Panc1 (cell line): ENCODE data around the gene DIPK1B.

Experiments
- POLR2AphosphoS5 ChIP-seq: IDR thresholded peaks from 2 replicates; pipeline ENCODE4 v1.6.1; 2012; ENCODE audit warnings: mild to moderate bottlenecking, low read depth, low read length, moderate library complexity
- SIN3A ChIP-seq: IDR thresholded peaks from 2 replicates; pipeline ENCODE4 v1.6.1; 2012; ENCODE audit warnings: low read depth, mild to moderate bottlenecking, low read length, moderate library complexity, borderline replicate concordance; ENCODE audit not compliant: insufficient read depth
- TF ChIP-seq, protein P1 (sequence below): fragments of 450-650 bp; IDR thresholded peaks from 2 replicates; pipeline ENCODE4 v1.5.1; 2017; ENCODE audit warnings: mild to moderate bottlenecking

DNA sequence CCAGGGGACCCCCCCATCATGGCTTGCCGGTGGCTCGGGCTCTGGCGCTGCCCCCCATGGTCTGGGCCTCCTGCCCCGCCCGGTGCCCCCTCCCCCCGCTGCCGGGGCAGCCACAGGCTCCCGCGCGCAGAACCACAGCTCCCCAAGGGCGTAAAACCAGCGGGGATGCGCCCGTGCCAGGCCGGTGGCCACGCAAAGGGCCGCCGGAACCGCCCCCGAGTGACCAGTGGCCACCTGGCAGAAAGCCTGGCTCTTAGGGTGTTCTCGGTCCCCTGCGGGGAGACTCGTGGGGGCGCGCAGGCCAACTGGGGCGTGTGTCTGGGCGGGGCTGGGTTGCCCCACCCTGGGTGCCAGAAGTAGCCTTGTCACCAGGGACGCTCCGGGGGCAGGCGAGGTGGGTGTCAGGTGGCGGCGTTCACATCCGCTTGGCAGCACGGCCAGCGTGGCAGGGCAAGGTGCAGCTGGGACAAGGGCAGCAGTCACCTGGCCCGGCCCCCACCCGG is 24.6 kb upstream of the DIPK1B start:
- no peak for TF ChIP-seq POLR2AphosphoS5
- TF ChIP-seq, protein P1, sequence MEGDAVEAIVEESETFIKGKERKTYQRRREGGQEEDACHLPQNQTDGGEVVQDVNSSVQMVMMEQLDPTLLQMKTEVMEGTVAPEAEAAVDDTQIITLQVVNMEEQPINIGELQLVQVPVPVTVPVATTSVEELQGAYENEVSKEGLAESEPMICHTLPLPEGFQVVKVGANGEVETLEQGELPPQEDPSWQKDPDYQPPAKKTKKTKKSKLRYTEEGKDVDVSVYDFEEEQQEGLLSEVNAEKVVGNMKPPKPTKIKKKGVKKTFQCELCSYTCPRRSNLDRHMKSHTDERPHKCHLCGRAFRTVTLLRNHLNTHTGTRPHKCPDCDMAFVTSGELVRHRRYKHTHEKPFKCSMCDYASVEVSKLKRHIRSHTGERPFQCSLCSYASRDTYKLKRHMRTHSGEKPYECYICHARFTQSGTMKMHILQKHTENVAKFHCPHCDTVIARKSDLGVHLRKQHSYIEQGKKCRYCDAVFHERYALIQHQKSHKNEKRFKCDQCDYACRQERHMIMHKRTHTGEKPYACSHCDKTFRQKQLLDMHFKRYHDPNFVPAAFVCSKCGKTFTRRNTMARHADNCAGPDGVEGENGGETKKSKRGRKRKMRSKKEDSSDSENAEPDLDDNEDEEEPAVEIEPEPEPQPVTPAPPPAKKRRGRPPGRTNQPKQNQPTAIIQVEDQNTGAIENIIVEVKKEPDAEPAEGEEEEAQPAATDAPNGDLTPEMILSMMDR: no peak
- TF ChIP-seq SIN3A: no peak
